ENCODE data around the gene CAPN1. TPM values are rescaled to one million over a fixed set of nuclear protein-coding genes. Genes with fewer than 3 reads are reported as not detected.

CAPN1 gene
- total RNA-seq, 1 donor from 2014 or later: 397 TPM

- no peaks in the 10 kb centered on the region for H3K27me3 ChIP-seq (ENCODE audit: control insufficient read depth, insufficient read depth, low read length)
- TF ChIP-seq CTCF (IDR thresholded peaks at IDR 0.05; ENCODE audit: insufficient read depth, low read length, poor library complexity, severe bottlenecking): no peak
- no peak overlapping the region for H3K4me3 ChIP-seq (ENCODE audit: low read depth, low read length)
- DNase-seq (ENCODE audit: low read depth): no peak
- no peaks in the 10 kb centered on the region for H3K36me3 ChIP-seq (ENCODE audit: control insufficient read depth, insufficient read depth, low read length)
Measured at GRCh38 chr11:65260302-65260701, 78.6 kb downstream of the CAPN1 start.

GRCh38 chr11:65260756-65261590 lies 79.2 kb downstream of the CAPN1 start:
- TF ChIP-seq CTCF (IDR thresholded peaks at IDR 0.05; ENCODE audit: insufficient read depth, low read length, poor library complexity, severe bottlenecking): no peak
- DNase-seq (ENCODE audit: low read depth): no peak

More at GRCh38 chr11:65260756-65261590, 79.2 kb downstream of the CAPN1 start:
- H3K36me3 ChIP-seq (ENCODE audit: control insufficient read depth, insufficient read depth, low read length): no peaks in the 10 kb centered on the region
- no peaks in the 10 kb centered on the region for H3K27me3 ChIP-seq (ENCODE audit: control insufficient read depth, insufficient read depth, low read length)
- H3K4me3 ChIP-seq (ENCODE audit: low read depth, low read length): peak overlapping the region; percentile 77

Other genes with a start within 250 kb of the CAPN1 start
- gene GPHA2, start 246.0 kb upstream of the CAPN1 start, total RNA-seq: not detected in 2 replicates
- gene MAJIN, start 209.8 kb upstream of the CAPN1 start, total RNA-seq: 0.17 and 0.68 TPM in 2 replicates
- 1.1 and 7.3 TPM in 2 replicates for gene BATF2, start 185.0 kb upstream of the CAPN1 start, total RNA-seq
- gene ARL2, start 167.8 kb upstream of the CAPN1 start, total RNA-seq: 164 and 170 TPM in 2 replicates
- gene SNX15, start 154.5 kb upstream of the CAPN1 start, total RNA-seq: 21.6 and 28.8 TPM in 2 replicates
- gene SAC3D1, start 140.7 kb upstream of the CAPN1 start, total RNA-seq: 25.5 and 32.0 TPM in 2 replicates
- 13.2 and 21.7 TPM in 2 replicates for gene NAALADL1, start 123.4 kb upstream of the CAPN1 start, total RNA-seq
- gene CDCA5, start 97.9 kb upstream of the CAPN1 start, total RNA-seq: 4.9 and 6.9 TPM in 2 replicates
- gene ZFPL1, start 97.7 kb upstream of the CAPN1 start, total RNA-seq: 49.8 and 66.1 TPM in 2 replicates
- 153 and 391 TPM in 2 replicates for gene VPS51, start 85.7 kb upstream of the CAPN1 start, total RNA-seq
- 42.4 and 42.6 TPM in 2 replicates for gene TM7SF2, start 70.1 kb upstream of the CAPN1 start, total RNA-seq
- gene ZNHIT2, start 64.2 kb upstream of the CAPN1 start, total RNA-seq: 21.3 and 28.1 TPM in 2 replicates
- 595 and 710 TPM in 2 replicates for gene FAU, start 59.8 kb upstream of the CAPN1 start, total RNA-seq
- 67.6 and 88.5 TPM in 2 replicates for gene MRPL49, start 59.6 kb upstream of the CAPN1 start, total RNA-seq
- 23.4 and 31.0 TPM in 2 replicates for gene SYVN1, start 47.4 kb upstream of the CAPN1 start, total RNA-seq
- gene SPDYC, start 11.7 kb upstream of the CAPN1 start, total RNA-seq: not detected in 2 replicates
- 8.9 and 11.5 TPM in 2 replicates for gene POLA2, start 80.0 kb downstream of the CAPN1 start, total RNA-seq
- gene CDC42EP2, start 132.9 kb downstream of the CAPN1 start, total RNA-seq: 37.4 and 46.4 TPM in 2 replicates
- gene DPF2, start 151.9 kb downstream of the CAPN1 start, total RNA-seq: 53.9 and 59.4 TPM in 2 replicates
- 0.89 and 1.3 TPM in 2 replicates for gene TIGD3, start 172.8 kb downstream of the CAPN1 start, total RNA-seq
- 0.29 and 0.82 TPM in 2 replicates for gene SLC25A45, start 200.7 kb downstream of the CAPN1 start, total RNA-seq
- 39.0 and 47.2 TPM in 2 replicates for gene FRMD8, start 204.7 kb downstream of the CAPN1 start, total RNA-seq
- gene NEAT1, start 240.9 kb downstream of the CAPN1 start, total RNA-seq: 28.7 and 39.8 TPM in 2 replicates

All from kidney epithelial cell (primary cell).